ENCODE measurements around the gene ARHGEF6. TPM values are rescaled to one million over a fixed set of nuclear protein-coding genes. Genes with fewer than 3 reads are reported as not detected.

The ARHGEF6 gene
- total and polyA plus RNA-seq, 12 donors = 9.1 to 37.9 (median 25.0) TPM

DNA sequence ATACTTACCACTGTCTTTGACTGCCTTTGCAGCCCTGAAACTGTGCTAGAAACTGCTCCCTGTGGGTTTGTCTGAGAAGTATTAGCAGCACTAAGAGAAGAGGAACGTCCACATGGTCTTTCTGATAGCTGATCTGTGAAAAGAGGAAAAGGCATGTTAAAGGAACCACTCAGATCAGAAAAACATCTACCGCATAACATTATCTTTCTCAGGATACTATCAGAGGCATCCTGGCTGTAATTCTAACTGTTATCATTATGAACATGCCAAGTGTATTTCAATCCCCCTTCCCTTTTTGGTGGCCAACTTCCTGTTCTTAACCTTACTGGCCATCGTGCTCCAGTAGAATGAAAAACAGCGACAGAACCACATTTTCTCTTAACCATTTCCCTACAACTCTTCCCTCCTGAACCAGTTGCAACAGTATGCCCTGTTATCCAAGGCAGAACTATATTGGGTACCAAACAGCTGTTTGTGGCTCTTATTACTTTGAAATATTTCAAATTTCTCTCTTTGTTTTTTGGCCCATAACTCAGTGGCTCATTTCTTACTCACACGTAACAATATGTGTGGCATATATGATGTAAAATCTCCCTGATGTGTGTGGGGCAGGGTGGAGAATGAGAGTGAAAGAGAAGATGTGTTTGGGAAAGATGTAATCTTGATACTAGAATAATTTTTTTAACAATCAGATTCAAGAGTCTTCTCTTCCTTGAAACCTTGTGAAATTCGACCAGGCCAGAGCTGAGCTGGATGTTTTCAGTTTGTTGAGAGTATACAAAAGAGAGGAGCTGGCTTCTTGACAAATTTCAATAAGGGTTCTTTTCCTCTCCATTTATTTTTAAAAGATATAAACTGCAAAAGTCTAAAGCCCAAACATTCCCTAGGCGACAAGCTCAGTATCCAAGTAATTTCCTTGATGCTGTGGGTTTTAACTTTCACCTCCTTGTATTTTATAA, 35.2 kb downstream of the ARHGEF6 start:
- no peak for TF ChIP-seq POLR2A (IDR thresholded peaks at IDR 0.05)
- TF ChIP-seq, protein P1, sequence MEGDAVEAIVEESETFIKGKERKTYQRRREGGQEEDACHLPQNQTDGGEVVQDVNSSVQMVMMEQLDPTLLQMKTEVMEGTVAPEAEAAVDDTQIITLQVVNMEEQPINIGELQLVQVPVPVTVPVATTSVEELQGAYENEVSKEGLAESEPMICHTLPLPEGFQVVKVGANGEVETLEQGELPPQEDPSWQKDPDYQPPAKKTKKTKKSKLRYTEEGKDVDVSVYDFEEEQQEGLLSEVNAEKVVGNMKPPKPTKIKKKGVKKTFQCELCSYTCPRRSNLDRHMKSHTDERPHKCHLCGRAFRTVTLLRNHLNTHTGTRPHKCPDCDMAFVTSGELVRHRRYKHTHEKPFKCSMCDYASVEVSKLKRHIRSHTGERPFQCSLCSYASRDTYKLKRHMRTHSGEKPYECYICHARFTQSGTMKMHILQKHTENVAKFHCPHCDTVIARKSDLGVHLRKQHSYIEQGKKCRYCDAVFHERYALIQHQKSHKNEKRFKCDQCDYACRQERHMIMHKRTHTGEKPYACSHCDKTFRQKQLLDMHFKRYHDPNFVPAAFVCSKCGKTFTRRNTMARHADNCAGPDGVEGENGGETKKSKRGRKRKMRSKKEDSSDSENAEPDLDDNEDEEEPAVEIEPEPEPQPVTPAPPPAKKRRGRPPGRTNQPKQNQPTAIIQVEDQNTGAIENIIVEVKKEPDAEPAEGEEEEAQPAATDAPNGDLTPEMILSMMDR (IDR thresholded peaks at IDR 0.05) = no peak
- no peaks in the 10 kb centered on the region for H3K9me3 ChIP-seq (replicated peaks in 1 of 3)
- no peak overlapping the region for H3K27ac ChIP-seq
- no peaks in the 10 kb centered on the region for H3K27me3 ChIP-seq
- no peak for DNase-seq
- H3K4me1 ChIP-seq (replicated peaks in 1 of 2) = no peaks in the 10 kb centered on the region
- H3K4me3 ChIP-seq = no peak overlapping the region
- intact Hi-C loops (cut with DNase I) = no loop called here
- 53 to 61% (median 56%) methylated on average over 7 of the region's 7 CpGs for WGBS, 4 donors
- no peaks in the 10 kb centered on the region for H3K36me3 ChIP-seq (replicated peaks in 1 of 2)

DNA sequence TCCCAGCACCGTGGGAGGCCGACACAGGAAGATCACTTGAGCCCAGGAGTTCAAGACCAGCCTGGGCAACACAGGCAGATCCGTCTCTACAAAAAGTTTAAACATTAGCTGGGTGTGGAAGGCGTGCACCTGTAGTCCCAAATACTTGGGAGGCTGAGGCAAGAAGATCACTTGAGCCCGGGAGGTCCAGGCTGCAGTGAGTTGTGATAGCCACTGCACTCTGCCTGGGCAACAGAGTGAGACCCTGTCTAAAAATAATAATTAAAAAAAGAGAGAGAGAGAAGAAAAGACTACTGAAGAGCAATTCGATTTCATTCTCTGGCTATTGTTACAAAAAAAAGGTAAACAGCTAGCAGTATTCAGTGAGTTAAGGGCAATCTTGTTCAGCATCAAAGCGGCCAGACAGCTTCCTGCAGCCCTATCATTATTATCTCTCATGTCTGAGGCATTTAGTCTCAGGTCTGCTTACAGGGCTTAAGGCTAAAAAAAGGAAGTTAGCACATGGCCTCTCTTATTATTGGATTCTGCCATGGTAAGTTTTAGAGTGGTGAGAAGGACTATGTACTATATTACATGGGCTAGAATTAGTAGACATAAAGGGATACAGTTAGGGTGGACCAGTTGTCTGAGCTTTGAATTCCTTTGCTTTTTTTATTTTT, 37.9 kb downstream of the ARHGEF6 start:
- 71 to 86% (median 79%) methylated on average over 7 of the region's 7 CpGs for WGBS, 4 donors
- DNase-seq = no peak
- no peaks in the 10 kb centered on the region for H3K36me3 ChIP-seq (replicated peaks in 1 of 2)
- H3K4me1 ChIP-seq (replicated peaks in 1 of 2) = no peaks in the 10 kb centered on the region
- H3K27me3 ChIP-seq = no peaks in the 10 kb centered on the region
- no peak overlapping the region for H3K27ac ChIP-seq
- H3K9me3 ChIP-seq (replicated peaks in 1 of 3) = no peaks in the 10 kb centered on the region
- TF ChIP-seq, protein P1 (IDR thresholded peaks at IDR 0.05) = no peak
- intact Hi-C loops (cut with DNase I) = no loop called here
- H3K4me3 ChIP-seq = no peak overlapping the region

DNA sequence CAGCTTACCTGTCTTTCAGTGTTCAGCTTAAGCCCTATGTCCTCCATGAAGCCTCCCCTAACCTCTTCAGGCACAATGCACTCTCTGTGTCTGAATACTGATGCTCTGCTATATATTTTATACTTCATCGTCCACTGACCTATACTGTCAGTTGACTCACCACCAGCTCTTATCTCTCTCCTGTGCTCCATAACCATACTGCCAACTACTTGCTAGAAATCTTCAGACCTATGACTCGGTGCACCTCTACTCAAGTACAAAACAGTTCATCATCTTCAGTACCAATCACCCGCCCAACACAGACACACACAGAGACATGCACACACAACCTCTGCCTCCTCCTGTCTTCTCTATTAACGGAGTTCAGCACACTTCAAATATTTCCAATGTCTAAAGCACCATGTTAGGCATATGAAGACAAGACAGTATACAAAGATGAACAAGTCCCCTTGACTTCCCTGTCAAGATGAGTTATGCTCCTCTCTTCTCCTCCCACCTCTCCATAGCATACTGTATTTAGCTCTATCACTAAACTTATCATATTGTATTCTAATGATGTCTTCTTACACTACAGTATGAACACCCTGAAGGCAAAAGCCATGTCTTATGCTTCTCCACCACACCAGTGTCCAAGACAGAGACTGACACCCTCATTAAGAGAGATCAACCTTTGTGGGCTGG, 42.5 kb downstream of the ARHGEF6 start:
- no peak overlapping the region for H3K27ac ChIP-seq
- no peaks in the 10 kb centered on the region for H3K27me3 ChIP-seq
- H3K36me3 ChIP-seq (replicated peaks in 1 of 2) = no peaks in the 10 kb centered on the region
- TF ChIP-seq, protein P1 (IDR thresholded peaks at IDR 0.05) = no peak
- no peak for TF ChIP-seq POLR2A (IDR thresholded peaks at IDR 0.05)
- intact Hi-C loops (cut with DNase I) = no loop called here
- no peak for DNase-seq
- no peaks in the 10 kb centered on the region for H3K9me3 ChIP-seq (replicated peaks in 1 of 3)
- no peaks in the 10 kb centered on the region for H3K4me1 ChIP-seq (replicated peaks in 1 of 2)
- WGBS, 4 donors = 66 to 77% (median 76%) methylated on average over 4 of the region's 4 CpGs
- no peak overlapping the region for H3K4me3 ChIP-seq

DNA sequence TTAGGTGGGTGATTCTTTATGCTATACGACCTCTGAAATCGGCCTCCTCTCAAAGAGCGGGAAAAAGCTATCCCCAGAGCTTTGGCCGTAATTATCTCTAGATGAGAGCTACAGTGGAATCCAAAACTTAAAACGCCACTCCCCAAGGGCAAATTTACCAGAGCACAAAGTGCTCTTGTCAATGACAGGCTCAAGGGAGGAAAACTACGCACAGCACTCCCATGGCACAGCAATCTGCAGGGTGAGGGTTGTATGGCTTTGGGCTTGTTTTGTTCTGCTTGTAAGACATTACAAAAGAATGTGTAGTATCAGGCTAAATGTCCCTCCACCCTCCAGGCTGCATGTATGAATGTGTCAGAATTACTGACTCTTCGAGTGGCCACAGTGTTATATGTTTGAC, 44.0 kb downstream of the ARHGEF6 start:
- no peak for DNase-seq
- Histone ChIP-seq H3K27me3 (no peaks in the 10 kb centered on the region), H3K36me3 (replicated peaks in 1 of 2) (no peaks in the 10 kb centered on the region), H3K27ac (no peak overlapping the region), H3K4me3 (no peak overlapping the region), H3K9me3 (replicated peaks in 1 of 3) (no peaks in the 10 kb centered on the region), H3K4me1 (replicated peaks in 1 of 2) (no peaks in the 10 kb centered on the region)
- no peak for TF ChIP-seq POLR2A (IDR thresholded peaks at IDR 0.05)
- TF ChIP-seq, protein P1 (IDR thresholded peaks at IDR 0.05) = no peak
- WGBS, 4 donors = 78 to 93% (median 84%) methylated on average over 4 to 7 of the region's 7 CpGs
- intact Hi-C loops (cut with DNase I) = no loop called here

All from adrenal gland (tissue), 12 donors.